HG02678 (cell line): ENCODE data around the gene ANP32A.

ENCODE experiments used
- ATAC-seq: cut with Tn5 transposase; IDR thresholded peaks from one replicate; pipeline ENCODE4 v1.9.1; 2021; ENCODE audit warnings: mild to moderate bottlenecking, moderate library complexity; ENCODE audit not compliant: unreplicated experiment

ANP32A gene

GRCh38 chr15:68821190-68821840 is 620 bp upstream of the ANP32A start:
- peak; percentile 18 for ATAC-seq

DNA sequence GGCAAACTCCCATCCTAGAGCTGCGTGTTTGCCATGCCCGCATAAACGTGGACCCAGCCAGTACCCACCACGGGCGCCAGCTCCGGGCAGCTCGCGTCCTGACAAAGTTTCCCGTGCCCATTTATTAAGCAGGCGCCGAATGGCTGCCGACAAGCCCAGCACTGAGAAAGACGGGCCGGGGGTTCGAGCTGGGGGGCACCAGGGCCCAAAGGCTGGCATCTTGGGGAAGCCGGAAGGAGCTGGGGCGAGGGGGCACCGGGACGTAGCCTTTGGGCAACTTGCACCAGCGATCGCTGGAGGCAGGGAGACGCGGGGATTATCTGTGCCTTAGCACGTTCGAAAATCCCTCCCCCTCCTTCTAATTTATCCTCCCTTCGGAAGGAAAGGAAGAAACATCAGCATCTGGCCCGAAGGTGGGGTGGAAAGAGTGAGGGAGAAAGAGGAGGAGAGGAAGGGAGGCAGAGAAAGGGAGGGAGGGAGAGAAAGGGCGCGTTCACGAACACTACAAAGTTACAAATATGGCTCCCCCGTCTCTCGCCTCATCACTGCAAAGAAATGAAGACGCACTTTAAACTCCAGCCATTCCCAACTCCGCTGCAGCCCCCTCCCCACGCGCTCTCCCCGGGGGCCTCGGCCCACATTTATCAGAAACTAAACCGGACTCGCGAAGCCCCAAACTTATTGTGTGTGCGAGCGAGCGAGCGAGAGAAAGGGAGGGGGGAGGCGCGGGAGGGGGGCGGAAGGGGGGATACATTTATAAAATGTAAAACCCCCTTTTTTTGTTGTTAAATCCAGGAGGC is 1.0 kb downstream of the ANP32A start:
- no peak for ATAC-seq

- no peak for ATAC-seq
Observed at GRCh38 chr15:68818769-68819494, 1.8 kb downstream of the ANP32A start.

DNA sequence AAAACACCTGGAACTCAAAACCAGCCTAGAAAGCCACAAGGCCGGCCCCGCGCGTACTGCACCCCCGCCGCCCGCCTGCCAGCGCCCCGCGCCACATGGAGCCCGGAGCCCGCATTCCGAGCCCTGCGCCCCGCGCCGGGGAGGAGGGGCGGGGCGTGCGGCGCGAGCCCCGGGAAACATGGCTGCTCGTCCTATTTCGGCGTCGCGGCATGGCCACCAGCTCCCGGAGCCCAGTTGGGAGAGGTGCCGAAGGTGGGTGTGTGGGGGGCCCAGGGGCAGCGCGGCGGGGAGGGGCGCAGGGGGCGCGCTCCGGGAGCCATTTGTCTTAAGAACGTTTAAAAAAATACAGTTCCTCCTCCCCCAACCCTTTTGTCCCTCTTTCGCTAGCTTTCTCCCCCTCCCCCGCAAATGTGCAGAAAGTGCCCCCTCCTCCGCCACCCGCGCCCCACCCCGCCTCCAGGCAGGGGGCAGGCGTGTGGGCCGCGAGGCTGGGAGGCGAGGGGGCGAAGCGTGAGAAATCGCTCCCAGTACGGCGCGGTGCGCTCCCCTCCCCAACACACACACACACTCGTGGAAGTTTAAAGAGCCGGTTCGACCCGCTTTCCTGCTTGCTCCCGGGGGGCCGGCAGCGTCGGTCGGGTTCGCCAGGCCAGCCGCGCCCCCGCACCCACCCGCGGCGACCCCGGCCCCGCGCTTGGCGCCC is 2.5 kb downstream of the ANP32A start:
- ATAC-seq, result no peak

DNA sequence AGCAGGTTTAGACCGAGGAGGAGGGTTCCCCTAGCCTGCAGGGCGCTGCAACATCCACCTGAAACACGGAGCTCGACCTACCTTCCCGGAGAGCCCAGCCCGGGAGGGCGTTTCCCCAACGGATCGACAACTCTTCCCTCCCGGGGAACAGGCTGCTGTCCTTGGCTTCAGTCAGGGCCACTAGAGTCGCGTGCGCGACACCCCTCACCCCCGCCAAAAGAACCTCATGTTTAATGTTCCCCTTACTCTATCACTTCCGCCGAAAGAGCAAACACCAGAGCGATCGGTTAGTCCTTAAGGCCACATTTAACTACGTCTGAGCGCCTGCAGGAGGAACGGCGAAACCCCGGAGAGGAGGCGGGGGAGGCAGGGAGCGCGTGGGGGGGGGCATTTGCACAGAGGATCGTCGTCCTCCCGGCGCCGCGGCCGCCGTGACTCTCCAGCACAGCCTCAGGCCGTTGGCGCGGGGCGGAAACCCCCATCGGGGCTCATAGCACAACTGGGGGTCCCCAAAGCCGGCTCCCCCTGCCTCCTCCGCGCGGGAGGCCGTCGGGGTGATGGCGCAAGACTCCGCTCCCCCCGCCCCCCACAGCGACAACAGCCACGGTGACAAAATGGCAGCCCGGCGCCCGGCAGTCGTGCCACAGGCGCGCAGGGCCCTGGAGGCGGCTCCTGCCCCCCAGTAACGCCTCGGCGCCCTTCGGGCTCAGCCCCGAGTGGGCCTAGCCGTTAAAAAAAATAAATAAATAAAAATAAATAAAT is 3.2 kb downstream of the ANP32A start:
- ATAC-seq, result peak; percentile 31

DNA sequence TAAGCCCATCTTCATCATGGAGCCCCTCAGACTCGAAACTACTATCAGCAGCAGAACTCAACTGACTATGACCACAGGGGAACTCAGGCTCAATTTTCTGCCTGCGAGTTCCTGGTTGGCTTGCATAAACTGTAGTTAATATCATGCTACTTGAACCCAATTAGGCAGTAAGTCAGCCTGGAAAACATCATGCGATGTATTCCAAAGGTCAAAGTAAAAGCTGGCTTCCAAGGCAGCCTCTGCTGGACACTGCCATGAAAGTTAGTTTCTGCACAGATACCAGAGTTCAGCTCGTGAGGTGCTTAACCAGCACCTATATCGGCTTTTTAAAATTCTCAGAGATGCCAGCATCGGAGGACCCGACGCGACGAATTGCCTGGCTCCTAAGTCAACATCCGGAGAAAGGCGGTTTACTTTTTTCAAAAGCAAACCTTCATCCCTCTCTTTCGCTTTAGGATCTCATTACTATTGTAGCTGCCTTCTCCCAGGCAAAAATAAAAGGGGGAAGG is 3.8 kb downstream of the ANP32A start:
- ATAC-seq, result no peak

DNA sequence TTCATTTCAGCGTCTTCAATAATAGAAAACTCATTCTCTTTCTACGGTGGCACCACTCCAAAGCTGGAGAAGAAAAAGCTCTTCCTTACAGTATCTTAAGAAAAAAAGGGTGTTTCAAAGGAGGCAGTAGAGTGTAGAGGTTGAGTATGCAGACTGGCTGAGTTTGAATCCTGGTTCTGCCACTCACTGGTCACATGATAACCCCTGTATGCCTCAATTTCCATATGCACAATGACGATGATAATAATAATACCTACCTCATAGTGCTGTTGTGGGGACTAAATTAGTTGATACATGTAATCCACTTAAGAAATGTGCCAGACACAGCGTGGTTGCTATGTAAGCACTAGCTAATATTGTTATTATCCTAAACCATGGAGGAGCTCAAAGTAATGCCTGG is 4.5 kb downstream of the ANP32A start:
- ATAC-seq, result no peak

GRCh38 chr15:68815598-68815997 is 5.1 kb downstream of the ANP32A start:
- ATAC-seq, result no peak

DNA sequence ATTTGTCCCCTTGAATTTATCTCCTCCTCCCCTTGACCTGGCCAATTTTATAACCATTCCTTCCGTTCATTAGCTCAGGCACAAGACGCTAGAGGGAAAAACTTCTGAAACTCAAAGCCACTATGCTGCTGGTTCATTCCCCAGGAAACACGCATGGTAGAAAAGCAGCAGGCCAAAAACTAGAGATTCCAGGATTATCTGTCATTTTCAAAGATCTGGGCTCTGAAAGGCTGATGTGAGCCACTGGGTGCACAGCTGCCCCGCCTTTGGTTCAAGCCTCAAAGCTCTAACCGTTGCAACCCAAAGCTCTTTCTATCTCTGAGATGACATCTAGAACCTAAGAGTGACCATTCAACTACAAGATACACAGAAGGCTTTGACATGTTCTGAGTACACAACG is 6.1 kb downstream of the ANP32A start:
- ATAC-seq, result no peak

GRCh38 chr15:68812597-68813431 is 7.9 kb downstream of the ANP32A start:
- ATAC-seq, result no peak

- no peak for ATAC-seq
Observed at GRCh38 chr15:68812069-68812468, 8.6 kb downstream of the ANP32A start.

DNA sequence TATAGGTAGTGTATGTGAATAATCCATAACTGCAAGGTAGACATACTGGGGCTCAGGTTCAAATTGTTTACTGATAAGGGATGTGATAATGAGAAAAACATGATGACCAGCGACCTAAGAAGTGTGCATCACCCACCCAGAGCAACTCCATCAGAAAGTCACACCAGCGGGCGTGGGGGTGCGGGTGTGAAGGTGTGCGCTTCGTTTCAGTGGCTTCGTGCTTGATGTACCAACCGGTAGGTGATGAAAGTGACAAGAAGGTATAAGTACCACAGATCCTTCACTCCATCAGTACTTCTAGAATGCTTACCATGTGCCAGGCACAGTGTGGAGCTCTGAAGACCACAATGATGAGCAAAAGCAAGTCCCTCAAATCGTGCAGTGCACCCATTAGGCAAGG is 11.2 kb downstream of the ANP32A start:
- no peak for ATAC-seq

DNA sequence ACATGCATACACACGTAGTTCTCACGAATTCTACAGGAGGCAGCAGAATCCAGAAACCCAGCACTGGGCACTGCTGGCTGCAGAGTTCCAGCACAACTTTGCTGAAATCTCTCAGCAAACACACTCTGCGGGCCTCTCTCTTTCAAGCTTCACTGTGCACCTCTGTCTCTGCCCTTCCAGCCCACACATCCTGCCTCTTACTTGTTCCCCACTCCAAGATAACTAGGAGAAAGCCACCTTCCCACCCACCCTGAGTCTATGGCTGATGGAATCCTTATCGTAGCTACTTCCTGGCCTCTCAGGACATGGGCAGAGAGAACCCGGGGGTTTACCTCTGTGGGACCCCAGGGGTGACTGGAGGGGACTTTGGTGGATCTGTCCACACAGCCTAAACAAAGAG is 11.9 kb downstream of the ANP32A start:
- ATAC-seq, result no peak

- no peak for ATAC-seq
Observed at GRCh38 chr15:68808091-68808490, 12.6 kb downstream of the ANP32A start.

- ATAC-seq, result no peak
Observed at GRCh38 chr15:68807249-68807648, 13.4 kb downstream of the ANP32A start.

DNA sequence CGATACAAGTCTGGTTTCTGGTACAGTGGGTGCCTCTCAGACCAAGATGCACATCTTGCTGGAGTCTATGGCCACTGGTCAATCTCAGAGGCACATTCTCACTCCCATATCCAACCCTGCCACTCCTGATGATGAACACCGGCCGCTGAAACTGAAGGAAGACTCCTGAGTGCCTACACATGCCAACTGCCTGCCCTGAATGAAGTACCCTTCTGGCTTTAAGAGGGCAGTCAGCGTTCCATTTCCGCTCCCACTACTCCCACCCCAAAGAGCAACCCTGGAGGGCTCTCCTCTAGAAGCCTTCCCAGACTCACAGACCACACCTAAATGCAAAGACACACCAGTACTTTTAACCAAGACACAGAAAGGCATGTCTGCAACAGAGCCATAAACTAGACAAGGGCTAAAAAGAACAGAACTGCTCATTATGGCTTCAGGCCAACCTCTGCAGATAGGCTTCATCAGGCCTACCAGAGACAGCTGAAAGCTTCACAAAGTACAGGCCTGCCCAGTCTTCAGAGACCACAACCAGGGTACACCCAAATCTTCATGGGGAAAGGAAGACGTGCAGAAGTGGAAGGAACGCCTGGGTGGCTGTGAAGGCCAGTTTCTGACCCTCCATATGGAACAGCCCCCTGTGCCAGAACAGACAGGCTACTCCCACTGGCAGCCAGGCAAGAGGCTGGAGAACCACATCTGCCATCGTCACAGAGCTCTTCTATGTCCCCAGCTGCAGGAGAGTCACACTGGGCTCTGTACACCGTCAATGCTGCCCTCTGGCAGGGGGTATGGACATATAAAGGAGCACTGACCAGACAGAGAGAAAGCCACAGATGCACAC is 14.3 kb downstream of the ANP32A start:
- ATAC-seq, result no peak

DNA sequence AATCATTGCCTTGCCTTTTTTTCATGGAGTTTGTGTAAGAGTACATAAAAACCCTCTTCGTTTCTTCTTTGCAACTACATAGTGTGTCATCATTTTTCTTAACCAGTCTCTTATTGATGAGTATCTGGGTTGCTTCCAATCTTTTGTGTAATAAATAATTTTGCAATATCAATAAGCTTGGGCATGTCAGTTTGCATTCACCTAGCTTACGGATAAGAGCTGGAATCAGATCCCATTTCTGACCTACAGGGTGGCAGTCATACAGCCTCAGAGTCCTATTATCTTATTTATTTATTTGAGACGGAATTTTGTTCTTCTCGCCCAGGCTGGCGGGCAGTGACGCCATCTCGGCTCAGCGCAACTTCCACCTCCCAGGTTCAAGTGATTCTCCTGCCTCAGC is 18.3 kb downstream of the ANP32A start:
- ATAC-seq, result no peak

- ATAC-seq, result no peak
Observed at GRCh38 chr15:68801572-68802148, 19.0 kb downstream of the ANP32A start.
